ENCODE results near the gene MRPL57. TPM values are rescaled to one million over a fixed set of nuclear protein-coding genes. Genes with fewer than 3 reads are reported as not detected.

MRPL57 gene
- 30.3 and 34.6 TPM in 2 replicates for total RNA-seq

GRCh38 chr13:21176215-21176981, at the start of gene MRPL57, which contains the start of gene SKA3:
Gene MRPL57, plus strand, starts transcription at chr13:21176658. Its CDS starts 259 bp downstream, at chr13:21176917.
Gene SKA3, minus strand, starts transcription at chr13:21176552. Its CDS starts 75 bp downstream, at chr13:21176477.

Other genes starting within 250 kb of the MRPL57 start
- 16.7 and 17.7 TPM in 2 replicates for gene LATS2, start 115.1 kb upstream of the MRPL57 start, total RNA-seq
- 71.2 and 87.4 TPM in 2 replicates for gene SAP18, start 36.5 kb upstream of the MRPL57 start, total RNA-seq
- 15.8 and 39.5 TPM in 2 replicates for gene SKA3, start 106 bp upstream of the MRPL57 start, total RNA-seq

All from myometrial cell (primary cell).